Keratinocyte (primary cell): ENCODE measurements around the gene MEAK7. TPM values are rescaled to one million over a fixed set of nuclear protein-coding genes. Genes with fewer than 3 reads are reported as not detected.

Experiments
- DNase-seq: peaks from one replicate; pipeline ENCODE4 v3.0.0-alpha.2; 2011; ENCODE audit warnings: low read depth, missing footprints, low spot score
- FAIRE-seq: peaks from 2 replicates; lab custom pipeline; 2011; peaks lifted over from hg19 to GRCh38; lab: Jason Lieb, UNC
- H2AFZ ChIP-seq: 2 replicates; pipeline ENCODE4 v1.6.0; 2012; ENCODE audit warnings: low read length, control low read depth, inconsistent platforms; ENCODE audit not compliant: control insufficient read depth
- H3K27ac ChIP-seq: 2 replicates; pipeline ENCODE4 v1.5.1; 2011; ENCODE audit warnings: low read length; ENCODE audit not compliant: control insufficient read depth, insufficient read depth
- H3K27me3 ChIP-seq: 3 replicates; pipeline ENCODE4 v1.6.0; 2011; ENCODE audit warnings: low read length; ENCODE audit not compliant: control insufficient read depth, insufficient read depth; ENCODE audit errors: extremely low read depth
- H3K36me3 ChIP-seq, 2 experiments: 2 replicates in 1 of 2; 3 replicates in 1 of 2; pipeline ENCODE4 v1.5.1; 2011; ENCODE audit warnings: low read length in 2 of 2, mild to moderate bottlenecking in 1 of 2; ENCODE audit not compliant: control insufficient read depth in 2 of 2, insufficient read depth in 2 of 2; ENCODE audit errors: extremely low read depth in 1 of 2
- H3K4me1 ChIP-seq: 3 replicates; pipeline ENCODE4 v1.5.1; 2011; ENCODE audit warnings: low read length; ENCODE audit not compliant: control insufficient read depth, insufficient read depth; ENCODE audit errors: extremely low read depth
- H3K4me2 ChIP-seq: 3 replicates; pipeline ENCODE4 v1.6.0; 2011; ENCODE audit warnings: low read depth, low read length; ENCODE audit not compliant: control insufficient read depth, insufficient read depth; ENCODE audit errors: extremely low read depth
- H3K4me3 ChIP-seq, 3 experiments: fragments of 200-600 bp in 1 of 3; sonication (generic) in 1 of 3; 2 replicates in 2 of 3; 3 replicates in 1 of 3; pipeline ENCODE4 v1.5.1; 2011 to 2016; ENCODE audit warnings: low read length in 3 of 3, mild to moderate bottlenecking in 3 of 3, control low read depth in 2 of 3, inconsistent platforms in 1 of 3, low read depth in 1 of 3, mixed read lengths in 1 of 3, mixed run types in 1 of 3, moderate library complexity in 1 of 3; ENCODE audit not compliant: control insufficient read depth in 2 of 3, insufficient read depth in 2 of 3; ENCODE audit errors: extremely low read depth in 1 of 3
- H3K79me2 ChIP-seq: 2 replicates; pipeline ENCODE4 v1.6.0; 2012; ENCODE audit warnings: low read length; ENCODE audit not compliant: control insufficient read depth, insufficient read depth
- H3K9ac ChIP-seq: 3 replicates; pipeline ENCODE4 v1.6.0; 2011; ENCODE audit warnings: low read length; ENCODE audit not compliant: control insufficient read depth, insufficient read depth; ENCODE audit errors: extremely low read depth
- H3K9me1 ChIP-seq: 3 replicates; pipeline ENCODE4 v1.6.0; 2011; ENCODE audit warnings: low read length; ENCODE audit not compliant: control insufficient read depth, insufficient read depth; ENCODE audit errors: extremely low read depth
- H3K9me3 ChIP-seq: 2 replicates; pipeline ENCODE4 v1.5.1; 2012; ENCODE audit warnings: low read depth, low read length; ENCODE audit not compliant: control insufficient read depth
- H4K20me1 ChIP-seq: 3 replicates; pipeline ENCODE4 v1.6.0; 2011; ENCODE audit warnings: low read length; ENCODE audit not compliant: control insufficient read depth, insufficient read depth; ENCODE audit errors: extremely low read depth
- EZH2 ChIP-seq: IDR thresholded peaks from one replicate; pipeline ENCODE4 v1.6.1; 2012; ENCODE audit warnings: inconsistent platforms, mild to moderate bottlenecking, low read length, moderate library complexity
- dilution Hi-C: fragments of 300-500 bp; cut with MboI; formaldehyde crosslinking; loops from one replicate; pipeline ENCODE4 v1.7.0; 2020; ENCODE audit warnings: low sequenced_read_pairs; ENCODE audit not compliant: extremely low pct_ligation_motif_present
- polyA plus RNA-seq, 5 experiments: library from polyadenylated mRNA; depleted of rRNA in 3 of 5; stranded (reverse) in 3 of 5; stranded (forward) in 1 of 5; unstranded in 1 of 5; fragments of >200 nt; gene quantifications; 1 replicate in 1 of 5; 2 replicates in 3 of 5; 3 replicates in 1 of 5; pipeline versions ENCODE4 v1.2.1 to v1.2.3, GENCODE V29; 2011 to 2012; ENCODE audit warnings: missing spikeins in 2 of 5, low read depth in 1 of 5, low replicate concordance in 1 of 5
- TF ChIP-seq, protein P1 (sequence below), 3 experiments: IDR thresholded peaks in 1 of 3; conservative IDR thresholded peaks in 1 of 3; optimal IDR thresholded peaks in 1 of 3; 2 replicates in 2 of 3; 3 replicates in 1 of 3; pipeline versions ENCODE3 to v1.5.1; 2011; ENCODE audit warnings: low read length in 3 of 3, mild to moderate bottlenecking in 3 of 3, moderate library complexity in 2 of 3, control low read depth in 1 of 3, inconsistent platforms in 1 of 3; ENCODE audit not compliant: insufficient read depth in 2 of 3; ENCODE audit errors: extremely low read depth in 1 of 3

MEAK7 gene
- polyA plus RNA-seq, 1 donor (not counting 4 experiments of a cell fraction or from before 2014, with no cell fraction given), result 81.0 TPM

DNA sequence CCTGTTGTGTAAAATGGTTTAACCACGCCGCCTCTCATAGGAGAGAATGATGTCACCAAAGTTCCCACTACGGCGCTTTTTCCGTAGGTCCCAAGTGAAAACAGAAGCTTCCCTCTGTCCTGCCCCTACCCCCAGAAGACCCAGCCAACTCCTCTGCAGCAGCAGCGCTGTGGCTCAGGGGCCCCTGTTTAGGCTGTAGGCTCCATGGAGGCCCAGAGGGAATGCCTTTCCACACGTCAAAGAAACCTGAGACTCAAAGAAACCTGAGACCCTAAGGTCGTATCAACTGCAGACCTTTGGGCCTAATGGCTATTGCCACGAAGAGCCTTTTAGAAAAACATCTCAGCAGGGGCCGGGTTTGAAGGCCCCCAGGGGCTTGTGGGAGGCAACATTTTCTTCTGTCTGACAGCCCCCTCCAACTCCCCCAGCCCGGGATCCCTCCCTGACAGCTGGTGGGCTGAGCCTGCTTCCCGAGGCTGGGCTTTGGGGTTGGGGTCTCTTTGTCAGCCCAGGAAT lies 43.1 kb upstream of the MEAK7 start:
- Histone ChIP-seq H3K9ac (no peak overlapping the region), H3K36me3 (no peaks in the 10 kb centered on the region), H3K27me3 (peaks cover 6% of the 10 kb centered on the region), H3K4me3 (no peak overlapping the region), H3K4me1 (peaks cover 6% of the 10 kb centered on the region), H3K27ac (no peak overlapping the region), H2AFZ (no peak overlapping the region), H3K79me2 (no peaks in the 10 kb centered on the region), H4K20me1 (no peaks in the 10 kb centered on the region), H3K9me1 (no peaks in the 10 kb centered on the region), H3K4me2 (no peak overlapping the region), H3K9me3 (no peaks in the 10 kb centered on the region)
- FAIRE-seq (no peak), DNase-seq (no peak)
- no peak for TF ChIP-seq EZH2
- TF ChIP-seq, protein P1, sequence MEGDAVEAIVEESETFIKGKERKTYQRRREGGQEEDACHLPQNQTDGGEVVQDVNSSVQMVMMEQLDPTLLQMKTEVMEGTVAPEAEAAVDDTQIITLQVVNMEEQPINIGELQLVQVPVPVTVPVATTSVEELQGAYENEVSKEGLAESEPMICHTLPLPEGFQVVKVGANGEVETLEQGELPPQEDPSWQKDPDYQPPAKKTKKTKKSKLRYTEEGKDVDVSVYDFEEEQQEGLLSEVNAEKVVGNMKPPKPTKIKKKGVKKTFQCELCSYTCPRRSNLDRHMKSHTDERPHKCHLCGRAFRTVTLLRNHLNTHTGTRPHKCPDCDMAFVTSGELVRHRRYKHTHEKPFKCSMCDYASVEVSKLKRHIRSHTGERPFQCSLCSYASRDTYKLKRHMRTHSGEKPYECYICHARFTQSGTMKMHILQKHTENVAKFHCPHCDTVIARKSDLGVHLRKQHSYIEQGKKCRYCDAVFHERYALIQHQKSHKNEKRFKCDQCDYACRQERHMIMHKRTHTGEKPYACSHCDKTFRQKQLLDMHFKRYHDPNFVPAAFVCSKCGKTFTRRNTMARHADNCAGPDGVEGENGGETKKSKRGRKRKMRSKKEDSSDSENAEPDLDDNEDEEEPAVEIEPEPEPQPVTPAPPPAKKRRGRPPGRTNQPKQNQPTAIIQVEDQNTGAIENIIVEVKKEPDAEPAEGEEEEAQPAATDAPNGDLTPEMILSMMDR (optimal IDR thresholded peaks at IDR 0.05 in 1 of 3, IDR thresholded peaks at IDR 0.05 in 1 of 3, conservative IDR thresholded peaks at IDR 0.05 in 1 of 3; ENCODE audit: extremely low read depth in 1 of 3, insufficient read depth in 2 of 3, low read length in 3 of 3), result no peak
- dilution Hi-C loops, result no loop called here

DNA sequence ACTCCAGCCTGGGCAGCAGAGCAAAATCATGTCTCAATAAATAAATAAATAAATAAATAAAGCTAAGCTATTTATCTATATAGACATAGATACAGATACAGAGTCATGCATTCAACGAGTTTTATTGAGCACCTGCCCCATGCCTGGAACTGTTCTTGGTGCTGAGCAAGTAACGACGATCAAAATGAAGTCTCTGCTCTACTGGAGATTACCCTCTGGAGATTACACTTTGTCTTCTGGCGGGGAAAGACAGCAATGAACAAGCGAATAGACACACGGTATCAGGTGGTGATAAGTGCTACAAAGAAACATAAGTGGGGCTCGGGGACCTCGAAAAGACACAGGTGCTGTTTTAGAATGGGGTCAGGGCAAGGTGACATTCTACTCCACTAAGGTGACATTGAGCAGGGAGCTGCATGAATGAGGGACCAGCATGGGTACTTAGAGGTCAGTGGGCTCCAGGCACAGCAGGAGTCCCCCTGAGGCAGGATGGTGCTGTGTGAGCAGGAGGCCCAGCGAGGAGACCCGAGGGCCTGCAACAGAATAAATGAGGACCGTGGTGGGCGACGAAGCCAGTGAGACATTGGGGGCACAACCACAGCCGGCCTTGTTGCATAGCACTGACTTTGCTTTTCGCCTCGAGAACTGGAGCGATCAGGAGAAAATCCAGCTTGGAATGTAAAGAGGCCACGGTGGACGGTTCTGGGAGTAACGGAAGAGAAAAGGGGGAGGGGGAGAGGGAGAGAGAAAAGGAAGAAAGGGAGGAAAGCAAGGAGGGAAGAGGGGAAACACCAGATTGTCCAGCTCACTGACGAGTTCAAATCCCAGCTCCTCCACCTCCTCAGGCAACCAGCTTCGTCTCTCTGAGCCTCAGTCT lies 42.4 kb upstream of the MEAK7 start:
- no peaks in the 10 kb centered on the region for H3K36me3 ChIP-seq
- DNase-seq (no peak), FAIRE-seq (no peak)
- peaks cover 6% of the 10 kb centered on the region for H3K27me3 ChIP-seq
- H3K4me2 ChIP-seq, result no peak overlapping the region
- H3K79me2 ChIP-seq, result no peaks in the 10 kb centered on the region
- H4K20me1 ChIP-seq, result no peaks in the 10 kb centered on the region
- TF ChIP-seq EZH2, result no peak
- TF ChIP-seq, protein P1 (optimal IDR thresholded peaks at IDR 0.05 in 1 of 3, IDR thresholded peaks at IDR 0.05 in 1 of 3, conservative IDR thresholded peaks at IDR 0.05 in 1 of 3; ENCODE audit: extremely low read depth in 1 of 3, insufficient read depth in 2 of 3, low read length in 3 of 3), result no peak
- no peak overlapping the region for H3K9ac ChIP-seq
- H3K4me1 ChIP-seq, result peaks cover 2% of the 10 kb centered on the region
- no peaks in the 10 kb centered on the region for H3K9me1 ChIP-seq
- dilution Hi-C loops, result no loop called here
- no peak overlapping the region for H3K4me3 ChIP-seq
- no peaks in the 10 kb centered on the region for H3K9me3 ChIP-seq
- H2AFZ ChIP-seq, result no peak overlapping the region
- H3K27ac ChIP-seq, result no peak overlapping the region
